K562 (cell line): Measurements from ENCODE around the gene FES. TPM values are rescaled to one million over a fixed set of nuclear protein-coding genes. Genes with fewer than 3 reads are reported as not detected.

ENCODE experiments used
- CEBPZ ChIP-seq: fragments of 150-350 bp; IDR thresholded peaks from 2 replicates; pipeline ENCODE4 v1.6.1; 2014; ENCODE audit warnings: low read depth, mild to moderate bottlenecking, low read length, borderline replicate concordance
- E2F8 ChIP-seq: fragments of 450-650 bp; IDR thresholded peaks from 2 replicates; pipeline ENCODE4 v1.7.1; 2018; ENCODE audit warnings: mild to moderate bottlenecking, low read depth; ENCODE audit not compliant: partially characterized antibody
- KLF10 ChIP-seq: fragments of 250-450 bp; sonication (Bioruptor Pico); IDR thresholded peaks from 2 replicates; pipeline ENCODE4 v1.6.1; 2021; ENCODE audit warnings: matching md5 sums
- KLF6 ChIP-seq: fragments of 250-450 bp; sonication (Bioruptor Pico); IDR thresholded peaks from 2 replicates; pipeline ENCODE4 v1.4.0; 2020; ENCODE audit warnings: mild to moderate bottlenecking, moderate library complexity, borderline replicate concordance
- L3MBTL2 ChIP-seq: fragments of 450-650 bp; IDR thresholded peaks from 2 replicates; pipeline ENCODE4 v1.6.1; 2016; ENCODE audit warnings: mild to moderate bottlenecking, moderate library complexity
- MBD1 ChIP-seq: fragments of 250-450 bp; sonication (Bioruptor Pico); IDR thresholded peaks from 2 replicates; pipeline ENCODE4 v1.8.0; 2022; ENCODE audit warnings: inconsistent platforms
- NCOA4 ChIP-seq: fragments of 450-650 bp; IDR thresholded peaks from 2 replicates; pipeline ENCODE4 v1.6.1; 2018; ENCODE audit warnings: mild to moderate bottlenecking; ENCODE audit not compliant: partially characterized antibody
- PURB ChIP-seq: sonication (generic); formaldehyde crosslinking; IDR thresholded peaks from 2 replicates; pipeline ENCODE4 v1.9.0; 2021; ENCODE audit warnings: low read depth, mild to moderate bottlenecking, missing genetic modification reagents
- RBM15 ChIP-seq: fragments of 200-400 bp; formaldehyde crosslinking; IDR thresholded peaks from 2 replicates; pipeline ENCODE4 v1.6.1; 2018; ENCODE audit warnings: mild to moderate bottlenecking, low read length, moderate library complexity; ENCODE audit not compliant: insufficient read depth
- SNRNP70 ChIP-seq: fragments of 200-400 bp; formaldehyde crosslinking; optimal IDR thresholded peaks from 2 replicates; pipeline ENCODE3; 2017; ENCODE audit warnings: low read depth, low read length
- TAF7 ChIP-seq: fragments of 450-650 bp; IDR thresholded peaks from 2 replicates; pipeline ENCODE4 v1.6.1; 2016; ENCODE audit warnings: missing genetic modification characterization, missing compliant biosample characterization
- TFE3 ChIP-seq: fragments of 450-650 bp; formaldehyde crosslinking; IDR thresholded peaks from 2 replicates; pipeline ENCODE4 v1.4.0; 2020; ENCODE audit warnings: mild to moderate bottlenecking, mixed read lengths
- ZFP1 ChIP-seq: fragments of 450-650 bp; formaldehyde crosslinking; IDR thresholded peaks from 2 replicates; pipeline ENCODE4 v1.4.0; 2020; ENCODE audit warnings: mild to moderate bottlenecking, mixed read lengths
- ZFP91 ChIP-seq: sonication (generic); formaldehyde crosslinking; IDR thresholded peaks from 2 replicates; pipeline ENCODE4 v1.8.0; 2022; ENCODE audit warnings: mild to moderate bottlenecking, missing genetic modification reagents
- ZNF277 ChIP-seq: fragments of 250-450 bp; sonication (Bioruptor Pico); IDR thresholded peaks from 2 replicates; pipeline ENCODE4 v1.8.0; 2022; ENCODE audit warnings: inconsistent platforms, mild to moderate bottlenecking, moderate library complexity, borderline replicate concordance
- polyA plus RNA-seq, 8 experiments: library from polyadenylated mRNA; depleted of rRNA in 4 of 8; stranded (reverse) in 5 of 8; unstranded in 3 of 8; fragments of >200 nt; fragmentation: Nextera tagmentation in 2 of 8; fragmentation: Illumina TruSeq in 1 of 8; extraction: Ambion mirVana in 2 of 8; extraction: Trizol in 1 of 8; gene quantifications; 2 replicates each; pipeline versions ENCODE4 v1.2.1 to v1.2.3, GENCODE V29; 2011 to 2014; ENCODE audit warnings: inconsistent platforms in 1 of 8, missing spikeins in 1 of 8
- total RNA-seq, 7 experiments: library from RNA; depleted of rRNA in 6 of 7; stranded (reverse); fragments of >200 nt in 6 of 7; fragmentation: Illumina TruSeq in 2 of 7; extraction: Trizol in 2 of 7; gene quantifications; 2 replicates each; pipeline versions ENCODE4 v1.2.1 to v1.2.3, GENCODE V29; 2011 to 2021; ENCODE audit warnings: low replicate concordance in 1 of 7

Gene FES
- total and polyA plus RNA-seq, 9 of the 15 experiments (the other 6 are each of a cell fraction or from before 2014, with no cell fraction given), result 0.38 to 2.6 (median 0.82) TPM

- no peak for TF ChIP-seq RBM15
- no peak for TF ChIP-seq CEBPZ
- no peak for TF ChIP-seq PURB (CRISPR knock-in tag)
- no peak for TF ChIP-seq E2F8
- no peak for TF ChIP-seq KLF10 (CRISPR knock-in tag)
- TF ChIP-seq TFE3 (CRISPR knock-in tag), result no peak
- no peak for TF ChIP-seq MBD1
- TF ChIP-seq TAF7, result no peak; the same call in 1 of the 2 replicates
- peak; percentile 92 for TF ChIP-seq L3MBTL2
- TF ChIP-seq NCOA4, result no peak
- TF ChIP-seq ZFP1 (CRISPR knock-in tag), result no peak
- no peak for TF ChIP-seq ZFP91 (CRISPR knock-in tag)
- no peak for TF ChIP-seq SNRNP70
- no peak for TF ChIP-seq KLF6 (CRISPR knock-in tag)
- no peak for TF ChIP-seq ZNF277 (CRISPR knock-in tag)
Measured at GRCh38 chr15:90840954-90841353, 43.4 kb upstream of the FES start (continued).
